Measurements from ENCODE around the gene FUT1.

FUT1 gene

GRCh38 chr19:48715681-48716171 is 36.7 kb downstream of the FUT1 start:
- DNase-seq: peak; percentile 45

GRCh38 chr19:48714759-48715675 is 37.4 kb downstream of the FUT1 start:
- no peak for DNase-seq

GRCh38 chr19:48713864-48714755 is 38.3 kb downstream of the FUT1 start:
- DNase-seq: peak; percentile 100

GRCh38 chr19:48713041-48713863 is 39.2 kb downstream of the FUT1 start:
- no peak for DNase-seq

- DNase-seq: no peak
These were observed 41.3 kb downstream of the FUT1 start for GRCh38 chr19:48711106-48711662.

- DNase-seq: no peak
These were observed 44.0 kb downstream of the FUT1 start for GRCh38 chr19:48708471-48708870.

- peak; percentile 35 for DNase-seq
These were observed 47.0 kb downstream of the FUT1 start for GRCh38 chr19:48705431-48705830.

- no peak for DNase-seq
These were observed 49.1 kb downstream of the FUT1 start for GRCh38 chr19:48703316-48703715.

- no peak for DNase-seq
These were observed 49.7 kb downstream of the FUT1 start for GRCh38 chr19:48702701-48703100.

GRCh38 chr19:48698046-48698445 is 54.4 kb downstream of the FUT1 start:
- DNase-seq: peak; percentile 79

Measured in fibroblast of upper back skin (primary cell).